Naive B cell (primary cell): Measurements from ENCODE around the gene GSDME. TPM values are rescaled to one million over a fixed set of nuclear protein-coding genes. Genes with fewer than 3 reads are reported as not detected.
A peak's percentile ranks its signal among the peaks of the same experiment; 100 is the strongest.

Experiments used
- ATAC-seq, 2 donors: fragments of 150-1000 bp; cut with Tn5 transposase; 2 replicates each; pipeline ENCODE4 v1.10.0; 2021; ENCODE audit warnings: low read depth in 2 of 2, mild to moderate bottlenecking in 2 of 2, moderate library complexity in 2 of 2
- DNase-seq: peaks from one replicate; pipeline ENCODE4 v3.0.0; 2022
- H3K27ac Mint-ChIP-seq, 6 donors: one replicate each; pipeline ENCODE4 v1.8.0; 2020 to 2022; ENCODE audit warnings: mild to moderate bottlenecking in 6 of 6, mixed read lengths in 6 of 6, moderate library complexity in 5 of 6, inconsistent platforms in 2 of 6
- H3K27me3 Mint-ChIP-seq, 3 donors: one replicate each; pipeline ENCODE4 v1.8.0; 2021 to 2022; ENCODE audit warnings: mixed read lengths in 3 of 3, mild to moderate bottlenecking in 1 of 3
- H3K36me3 Mint-ChIP-seq, 2 donors: one replicate each; pipeline ENCODE4 v1.8.0; 2020 to 2022; ENCODE audit warnings: mixed read lengths in 2 of 2, inconsistent platforms in 1 of 2, mild to moderate bottlenecking in 1 of 2
- H3K4me1 Mint-ChIP-seq, 3 donors: one replicate each; pipeline ENCODE4 v1.8.0; 2020 to 2022; ENCODE audit warnings: mixed read lengths in 3 of 3, inconsistent platforms in 1 of 3, mild to moderate bottlenecking in 1 of 3, moderate library complexity in 1 of 3
- H3K4me3 Mint-ChIP-seq, 8 donors: one replicate each; pipeline ENCODE4 v1.8.0; 2020 to 2022; ENCODE audit warnings: mild to moderate bottlenecking in 8 of 8, mixed read lengths in 8 of 8, moderate library complexity in 8 of 8, inconsistent platforms in 2 of 8
- H3K9me3 Mint-ChIP-seq, 7 donors: one replicate each; pipeline ENCODE4 v1.8.0; 2020 to 2022; ENCODE audit warnings: mixed read lengths in 7 of 7, mild to moderate bottlenecking in 5 of 7, inconsistent platforms in 2 of 7, moderate library complexity in 1 of 7
- polyA plus RNA-seq, 6 donors: library from polyadenylated mRNA; unstranded; fragments of 300-500 nt; fragmentation: Illumina TruSeq; gene quantifications; one replicate each; pipeline ENCODE4 v1.2.3, GENCODE V29; 2021; ENCODE audit warnings: low read depth in 6 of 6

GSDME gene
- polyA plus RNA-seq, 6 donors from 2014 or later = 8.0 to 22.3 (median 12.9) TPM; not detected in 1

DNA sequence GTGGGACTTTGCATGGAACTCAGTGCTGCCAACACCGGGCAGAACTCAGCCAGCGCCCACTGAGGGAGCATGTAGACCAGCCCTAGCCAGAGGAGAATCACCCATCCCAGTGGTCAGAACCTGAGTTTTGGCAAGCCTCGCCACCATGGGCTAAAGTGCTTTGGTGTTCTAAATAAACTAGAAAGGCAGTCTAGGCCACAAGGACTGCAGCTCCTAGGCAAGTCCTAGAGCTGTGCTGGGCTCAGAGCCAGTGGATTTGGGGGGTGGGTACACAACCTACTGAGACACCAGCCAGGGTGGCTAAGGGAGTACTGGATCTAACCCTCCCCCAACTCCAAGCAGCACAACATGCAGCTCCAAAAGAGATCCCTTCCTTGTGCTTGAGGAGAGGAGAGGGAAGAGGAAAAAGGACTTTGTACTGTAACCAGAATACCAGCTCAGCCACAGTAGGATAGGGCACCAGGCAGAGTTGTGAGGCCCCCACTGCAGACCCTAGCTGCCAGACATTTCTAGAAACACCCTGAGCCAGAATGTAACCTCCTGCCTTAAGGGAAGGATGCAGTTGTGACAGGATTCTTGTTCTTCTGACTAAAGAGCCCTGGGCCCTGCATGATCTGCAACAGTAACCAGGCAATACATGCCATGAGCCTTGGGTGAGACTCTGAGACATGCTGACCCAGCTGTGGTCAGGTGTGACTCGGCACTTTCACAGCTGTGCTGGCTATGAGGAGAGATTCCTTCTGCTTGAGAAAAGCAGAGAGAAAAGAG, 24.4 kb downstream of the GSDME start:
- H3K4me3 Mint-ChIP-seq = no peak overlapping the region
- H3K9me3 Mint-ChIP-seq = peaks cover 0 to 21% (median 5%) of the 10 kb centered on the region in 7 donors
- H3K36me3 Mint-ChIP-seq = peaks cover 6 to 8% of the 10 kb centered on the region in 2 donors
- H3K4me1 Mint-ChIP-seq = peaks cover 7 to 12% (median 10%) of the 10 kb centered on the region in 3 donors
- peak overlapping the region in 1 of 6 donors; percentile 70 for H3K27ac Mint-ChIP-seq
- H3K27me3 Mint-ChIP-seq = peaks cover 19 to 29% (median 26%) of the 10 kb centered on the region in 3 donors
- ATAC-seq (no peak), DNase-seq (no peak)

DNA sequence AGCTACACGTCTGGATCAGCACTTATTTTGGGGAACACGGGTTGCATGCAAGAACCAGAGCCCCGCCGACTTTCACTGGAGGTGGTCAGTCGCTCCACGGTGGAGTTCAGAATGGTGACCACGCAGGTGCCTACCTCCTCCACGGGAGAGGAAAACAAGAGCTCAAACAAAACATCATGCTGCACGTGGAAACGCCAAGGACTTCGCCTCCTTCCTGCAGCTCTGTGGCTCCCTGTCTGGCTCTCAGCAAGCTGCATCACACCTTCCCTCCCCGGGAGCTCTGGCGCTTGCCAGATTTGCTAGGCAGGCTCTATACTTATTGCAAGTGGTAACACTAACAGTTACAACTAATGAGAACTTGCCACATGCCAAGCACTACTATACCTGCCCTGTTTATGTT, 26.0 kb downstream of the GSDME start:
- Mint-ChIP-seq H3K9me3 (peaks cover 0 to 7% (median 3%) of the 10 kb centered on the region in 7 donors), H3K36me3 (peaks cover 6% of the 10 kb centered on the region in 2 donors), H3K27ac (peak overlapping the region in 1 of 6 donors; percentile 27), H3K4me1 (peaks cover 19 to 24% (median 22%) of the 10 kb centered on the region in 3 donors), H3K27me3 (peaks cover 19 to 34% (median 26%) of the 10 kb centered on the region in 3 donors), H3K4me3 (no peak overlapping the region)
- no peak for DNase-seq
- no peak for ATAC-seq

DNA sequence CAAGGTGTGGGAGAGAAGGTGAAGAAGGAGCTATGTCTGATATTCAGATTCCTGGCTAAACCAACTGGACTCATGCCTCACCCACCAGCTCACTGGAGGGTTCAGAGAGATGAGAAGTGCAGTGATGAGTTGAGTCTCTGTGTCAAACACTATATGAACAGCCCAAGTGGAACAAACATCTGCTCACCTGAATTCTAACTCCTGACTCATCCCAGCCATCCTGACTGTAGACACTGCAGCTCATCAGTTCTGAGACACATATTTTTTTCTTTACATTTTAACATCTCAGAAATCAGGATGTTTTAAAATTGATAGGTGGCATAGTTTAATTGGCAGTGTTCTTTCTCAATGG, 27.3 kb downstream of the GSDME start:
- DNase-seq = no peak
- Mint-ChIP-seq H3K9me3 (peaks cover 0 to 8% (median 0%) of the 10 kb centered on the region in 7 donors), H3K27ac (peak overlapping the region in 1 of 6 donors; percentile 71), H3K4me1 (peaks cover 25 to 31% (median 27%) of the 10 kb centered on the region in 3 donors), H3K27me3 (peaks cover 25 to 28% (median 26%) of the 10 kb centered on the region in 3 donors), H3K36me3 (peaks cover 0 to 5% of the 10 kb centered on the region in 2 donors), H3K4me3 (no peak overlapping the region)
- no peak for ATAC-seq

DNA sequence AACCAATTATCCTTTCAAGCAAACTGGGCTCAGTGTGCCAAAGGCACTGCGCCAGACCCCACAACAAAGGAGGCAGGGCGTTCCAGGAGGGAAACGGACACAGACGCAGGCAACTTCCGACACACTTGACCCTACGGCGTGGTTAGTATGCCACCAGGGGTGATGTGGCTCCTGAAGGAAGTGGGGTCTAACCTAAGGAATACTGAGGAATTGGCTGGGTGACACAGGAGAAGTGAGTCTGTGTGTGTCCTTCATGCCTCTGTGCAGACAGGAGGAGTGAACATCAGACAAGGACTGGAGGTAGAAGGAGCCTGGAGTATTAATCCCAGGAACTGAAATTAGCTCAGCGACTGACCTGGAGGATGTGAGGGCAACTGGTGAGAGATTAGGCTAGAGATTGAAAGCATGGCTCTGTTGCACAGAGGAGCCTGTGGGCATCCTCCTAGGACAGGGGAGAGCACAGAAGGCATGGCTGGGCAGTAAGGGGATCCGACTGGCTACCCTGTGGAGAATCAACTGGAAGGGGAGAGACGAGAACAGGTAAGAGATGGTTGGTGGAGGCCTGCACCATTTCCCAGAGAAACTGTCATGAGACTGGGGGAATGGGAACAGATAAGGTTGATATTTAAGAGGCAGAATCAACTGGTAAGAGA, 27.8 kb downstream of the GSDME start:
- ATAC-seq = no peak
- DNase-seq = no peak
- Mint-ChIP-seq H3K36me3 (peaks cover 0 to under 1% of the 10 kb centered on the region in 2 donors), H3K27me3 (peaks cover 24 to 27% (median 26%) of the 10 kb centered on the region in 3 donors), H3K4me3 (no peak overlapping the region), H3K27ac (peak overlapping the region in 1 of 6 donors; percentile 71), H3K4me1 (peaks cover 30 to 36% (median 32%) of the 10 kb centered on the region in 3 donors), H3K9me3 (peaks cover 0 to 10% (median 0%) of the 10 kb centered on the region in 7 donors)

DNA sequence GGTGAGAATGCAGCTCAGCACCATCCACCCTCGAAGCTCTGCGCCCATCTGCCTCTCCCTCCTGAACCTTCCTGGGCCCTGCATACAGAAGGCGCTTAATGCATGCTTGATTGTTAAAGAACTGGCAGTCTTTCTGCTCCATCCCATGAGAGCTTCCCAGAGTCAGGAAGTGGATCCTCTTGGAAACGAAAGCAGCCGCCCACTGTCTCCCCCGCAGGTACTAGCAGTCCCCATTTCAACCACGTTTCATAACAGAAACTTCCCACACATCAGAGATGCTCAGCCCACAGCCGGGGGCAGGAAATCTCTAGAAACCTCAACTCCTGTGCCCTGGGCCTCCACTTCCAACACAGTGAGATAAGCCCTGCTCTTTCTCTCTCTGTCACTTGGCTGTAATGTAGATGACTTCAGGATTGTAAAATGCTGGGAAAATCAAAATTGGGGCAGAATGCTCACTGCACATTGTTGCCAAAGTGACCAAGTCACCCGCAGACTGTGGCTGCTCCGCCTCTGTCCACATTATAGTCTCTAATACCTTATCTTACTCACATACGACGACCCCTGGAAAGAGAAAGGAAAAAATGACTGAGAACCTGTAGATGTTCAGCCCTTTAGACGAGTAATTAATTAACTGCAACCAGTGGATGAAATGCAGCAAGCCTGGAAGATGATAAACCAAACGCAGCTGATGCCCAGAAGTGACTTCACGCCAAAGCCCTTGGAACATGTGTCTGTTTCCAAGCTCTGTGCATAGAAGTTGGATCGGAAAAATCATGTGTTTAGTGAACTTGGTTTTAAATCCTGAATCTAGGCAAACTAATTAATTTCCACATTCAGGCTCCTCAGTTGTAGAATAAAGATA, 28.5 kb downstream of the GSDME start:
- peak overlapping the region in 3 of 8 donors; percentile 12 to 53 (median 31) for H3K4me3 Mint-ChIP-seq

DNA sequence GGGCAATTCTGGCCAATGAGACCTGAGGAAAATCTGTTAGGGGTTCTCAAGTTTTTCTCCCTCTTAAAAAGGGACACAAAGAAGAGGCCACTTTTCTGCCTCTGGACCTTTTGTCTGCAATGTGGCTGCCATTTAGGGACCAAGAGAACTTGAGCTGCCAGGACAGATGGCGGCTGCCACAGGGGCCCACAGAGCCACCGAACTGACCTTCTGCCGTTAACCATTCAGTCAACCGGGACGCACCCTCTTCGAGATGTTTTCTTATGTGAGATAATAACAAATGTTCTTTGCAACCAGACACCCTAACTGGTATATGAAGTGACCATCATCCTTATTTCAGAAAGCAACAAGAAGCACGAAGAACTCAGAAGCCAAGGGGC, 29.2 kb downstream of the GSDME start:
- Mint-ChIP-seq H3K27ac (no peak overlapping the region), H3K27me3 (peaks cover 18 to 27% (median 22%) of the 10 kb centered on the region in 3 donors), H3K4me1 (peaks cover 31 to 37% (median 35%) of the 10 kb centered on the region in 3 donors), H3K36me3 (no peaks in the 10 kb centered on the region), H3K9me3 (peaks cover 0 to 10% (median 0%) of the 10 kb centered on the region in 7 donors), H3K4me3 (peak overlapping the region in 1 of 8 donors; percentile 15)
- no peak for DNase-seq
- no peak for ATAC-seq

More for the DNA sequence above, 28.5 kb downstream of the GSDME start:
- Mint-ChIP-seq H3K27me3 (peaks cover 22 to 27% (median 24%) of the 10 kb centered on the region in 3 donors), H3K36me3 (no peaks in the 10 kb centered on the region), H3K27ac (peak overlapping the region in 2 of 6 donors; percentile 44 to 68), H3K4me1 (peaks cover 31 to 37% (median 35%) of the 10 kb centered on the region in 3 donors), H3K9me3 (peaks cover 0 to 10% (median 0%) of the 10 kb centered on the region in 7 donors)
- ATAC-seq = no peak
- no peak for DNase-seq

DNA sequence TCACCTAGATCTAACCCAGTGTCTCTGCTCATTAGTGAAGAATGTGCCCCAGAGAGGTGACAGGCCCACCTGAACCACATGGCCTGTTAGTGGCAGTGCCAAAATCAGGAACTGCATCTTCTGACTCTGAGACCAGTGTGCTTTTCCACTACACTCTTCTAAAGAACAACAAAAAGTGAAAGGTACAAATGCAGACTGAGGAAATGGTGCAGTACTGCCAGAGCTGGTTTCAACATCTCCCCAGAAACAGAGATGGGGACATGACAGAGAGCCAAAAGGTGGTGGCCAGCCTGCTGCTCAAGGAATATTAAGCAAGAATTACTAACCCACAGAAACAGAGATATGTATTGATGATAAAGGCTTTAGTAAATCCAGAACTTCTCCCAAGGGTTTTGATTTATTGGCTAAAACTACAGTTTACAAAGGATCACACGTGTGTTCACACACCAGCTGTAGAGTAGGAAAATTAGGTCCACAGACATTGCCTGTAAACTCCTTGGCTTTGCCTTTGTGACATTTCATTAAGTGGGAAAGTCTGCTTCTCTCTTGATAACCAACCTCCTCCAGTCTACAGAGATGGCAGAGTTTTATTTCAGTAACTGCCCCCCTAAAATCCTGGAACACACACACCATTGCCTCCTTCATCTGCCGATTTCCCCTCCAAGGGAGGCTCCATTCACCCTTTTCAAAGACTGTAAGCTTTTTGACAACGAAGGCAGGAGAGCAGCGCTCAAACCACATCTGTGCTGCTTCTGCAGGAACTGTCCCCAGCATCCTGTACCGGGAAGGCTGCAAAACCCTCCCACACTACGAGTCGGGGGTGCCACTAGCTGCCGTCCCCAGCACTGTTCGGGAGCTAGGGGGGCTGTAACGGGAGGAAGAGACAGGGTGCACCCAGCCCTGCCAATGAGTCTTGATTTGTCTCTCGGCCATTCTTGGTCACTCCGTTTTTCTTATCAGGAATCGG, 29.8 kb downstream of the GSDME start:
- H3K27me3 Mint-ChIP-seq = peaks cover 17 to 27% (median 22%) of the 10 kb centered on the region in 3 donors
- peaks cover 33 to 43% (median 41%) of the 10 kb centered on the region in 3 donors for H3K4me1 Mint-ChIP-seq
- no peaks in the 10 kb centered on the region for H3K36me3 Mint-ChIP-seq
- ATAC-seq = peak; percentile 78 to 91
- peak overlapping the region in 5 of 6 donors; percentile 36 to 90 (median 63) for H3K27ac Mint-ChIP-seq
- peak; percentile 36 for DNase-seq
- peak overlapping the region in 4 of 8 donors; percentile 15 to 61 (median 39) for H3K4me3 Mint-ChIP-seq
- peaks cover 0 to 10% (median 0%) of the 10 kb centered on the region in 7 donors for H3K9me3 Mint-ChIP-seq

DNA sequence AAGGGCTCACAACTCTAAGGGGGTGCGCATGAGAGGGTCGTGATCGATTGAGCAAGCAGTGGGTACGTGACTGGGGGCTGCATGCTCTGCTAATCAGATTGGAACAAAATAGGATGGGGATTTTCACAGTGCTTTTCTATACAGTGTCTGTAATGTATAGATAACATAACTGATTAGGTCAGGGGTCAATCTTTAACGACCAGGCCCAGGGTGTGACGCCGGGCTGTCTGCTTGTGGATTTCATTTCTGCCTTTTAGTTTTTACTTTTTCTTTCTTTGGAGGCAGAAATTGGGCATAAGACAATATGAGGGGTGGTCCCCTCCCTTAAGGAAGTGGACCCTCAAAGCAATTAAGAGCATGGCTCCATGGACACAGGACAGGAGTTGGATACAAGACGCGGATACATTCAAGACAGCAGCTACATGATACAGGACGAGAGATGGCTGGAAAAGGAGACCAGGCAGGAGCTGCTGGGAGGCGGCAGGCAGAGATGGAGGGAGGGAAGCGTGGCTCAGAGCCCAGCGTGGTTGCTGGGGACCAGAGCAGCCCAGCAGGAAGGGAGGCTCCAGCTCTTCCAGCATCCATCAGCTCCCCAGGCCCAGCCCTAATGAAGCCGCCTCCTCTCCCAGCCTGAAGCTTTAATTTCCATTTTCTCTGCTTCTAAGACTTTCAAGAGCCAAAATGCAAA, 31.6 kb downstream of the GSDME start:
- Mint-ChIP-seq H3K36me3 (no peaks in the 10 kb centered on the region), H3K27me3 (peaks cover 17 to 31% (median 22%) of the 10 kb centered on the region in 3 donors), H3K27ac (peak overlapping the region in 3 of 6 donors; percentile 45 to 92 (median 60)), H3K9me3 (peaks cover 0 to 10% (median 0%) of the 10 kb centered on the region in 7 donors), H3K4me3 (no peak overlapping the region), H3K4me1 (peaks cover 48 to 57% (median 54%) of the 10 kb centered on the region in 3 donors)
- no peak for ATAC-seq
- DNase-seq = no peak

DNA sequence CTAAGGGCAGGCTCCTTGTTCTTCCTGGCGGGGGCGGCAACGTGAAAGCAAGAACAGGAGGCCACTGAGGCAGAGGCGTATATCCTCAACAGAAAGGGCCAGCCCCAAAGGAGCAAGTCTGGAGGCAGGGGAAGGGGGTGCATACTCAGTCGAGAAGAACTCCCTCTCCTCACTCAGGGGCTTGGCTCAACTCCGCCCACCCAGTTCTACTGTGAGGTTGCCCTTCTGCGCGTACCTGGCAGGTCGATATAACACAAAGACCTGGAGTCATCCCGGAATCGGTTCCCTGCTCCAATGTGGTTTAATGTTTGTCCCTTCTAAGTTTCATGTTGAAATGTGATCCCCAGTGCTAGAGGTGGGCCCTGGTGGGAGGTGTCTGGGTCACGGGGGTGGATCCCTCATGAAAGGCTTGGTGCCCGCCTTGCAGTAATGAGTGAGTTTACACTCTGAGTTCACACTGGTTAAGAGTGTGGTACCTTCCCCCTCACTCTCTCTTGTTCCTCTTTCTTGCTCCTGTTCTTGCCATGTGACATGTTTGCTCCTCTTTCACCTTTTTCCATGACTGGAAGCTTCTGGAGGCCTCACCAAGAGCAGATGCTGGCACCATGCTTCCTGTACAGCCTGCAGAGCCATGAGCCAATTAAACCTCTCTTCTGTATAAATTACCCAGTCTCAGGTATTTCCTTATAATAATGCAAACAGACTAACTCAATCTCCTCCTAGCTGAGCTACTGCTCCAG, 32.6 kb downstream of the GSDME start:
- peak overlapping the region in 3 of 8 donors; percentile 22 to 75 (median 26) for H3K4me3 Mint-ChIP-seq
- peak overlapping the region in 5 of 6 donors; percentile 39 to 89 (median 72) for H3K27ac Mint-ChIP-seq
- peaks cover 12 to 32% (median 18%) of the 10 kb centered on the region in 3 donors for H3K27me3 Mint-ChIP-seq
- ATAC-seq = no peak
- peaks cover 0 to 10% (median 0%) of the 10 kb centered on the region in 7 donors for H3K9me3 Mint-ChIP-seq
- no peak for DNase-seq
- no peaks in the 10 kb centered on the region for H3K36me3 Mint-ChIP-seq
- H3K4me1 Mint-ChIP-seq = peaks cover 58 to 68% (median 65%) of the 10 kb centered on the region in 3 donors

DNA sequence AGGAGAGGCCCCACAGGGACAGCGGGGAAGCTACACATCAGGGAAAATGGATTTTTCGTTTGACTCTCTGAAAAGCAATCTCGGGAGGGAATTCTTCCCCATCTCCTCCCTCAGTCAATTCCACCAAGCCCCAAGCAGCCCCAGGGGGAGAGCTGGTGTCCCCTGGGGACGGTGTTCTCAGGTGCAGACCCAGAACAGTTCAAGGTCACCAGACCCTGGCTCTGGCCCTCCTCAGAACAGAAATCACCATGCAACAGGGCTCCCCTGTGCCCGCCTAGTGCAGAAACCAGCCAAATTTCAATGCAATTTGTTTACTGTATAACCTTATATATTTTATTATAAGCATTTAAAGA, 34.1 kb downstream of the GSDME start:
- Mint-ChIP-seq H3K27ac (peak overlapping the region in 3 of 6 donors; percentile 49 to 98 (median 81)), H3K27me3 (peaks cover 0 to 18% (median 4%) of the 10 kb centered on the region in 3 donors), H3K4me3 (peak overlapping the region in 1 of 8 donors; percentile 66), H3K9me3 (peaks cover 0 to 10% (median 0%) of the 10 kb centered on the region in 7 donors), H3K36me3 (no peaks in the 10 kb centered on the region), H3K4me1 (peaks cover 65 to 74% (median 73%) of the 10 kb centered on the region in 3 donors)
- ATAC-seq = no peak
- DNase-seq = no peak
